ENCODE data around the gene RAB12.

- no peak for TF ChIP-seq FOXP2 (optimal IDR thresholded peaks at IDR 0.05; ENCODE audit: borderline replicate concordance, extremely low read depth, extremely low read length, insufficient read depth)
- no peak for TF ChIP-seq REST (IDR thresholded peaks at IDR 0.05; ENCODE audit: insufficient read depth in 1 of 2, low read depth in 2 of 2, low read length in 2 of 2)
- TF ChIP-seq POLR2AphosphoS5 (IDR thresholded peaks at IDR 0.05; ENCODE audit: low read depth, low read length): no peak
Measured at GRCh38 chr18:8562070-8562469, 47.2 kb upstream of the RAB12 start.

Data from PFSK-1 (cell line).